ENCODE measurements around the gene ETFB.

GRCh38 chr19:51345076-51345620 lies 21.0 kb downstream of the ETFB start:
- TF ChIP-seq GABPA (IDR thresholded peaks at IDR 0.05; ENCODE audit: low read depth) (no peak), MAX (IDR thresholded peaks at IDR 0.05; ENCODE audit: low read depth) (no peak), RAD21 (IDR thresholded peaks at IDR 0.05; ENCODE audit: low read length) (no peak), TAF1 (IDR thresholded peaks at IDR 0.05; ENCODE audit: borderline replicate concordance, low read depth, low read length) (no peak), CTCF (IDR thresholded peaks at IDR 0.05) (no peak), REST (IDR thresholded peaks at IDR 0.05; ENCODE audit: low read depth, low read length) (no peak), ELF1 (IDR thresholded peaks at IDR 0.05) (no peak), POLR2AphosphoS5 (IDR thresholded peaks at IDR 0.05; ENCODE audit: low read depth, low read length) (no peak), YY1 (IDR thresholded peaks at IDR 0.05; ENCODE audit: low read depth) (no peak), PBX3 (IDR thresholded peaks at IDR 0.05) (no peak), ZBTB33 (IDR thresholded peaks at IDR 0.05; ENCODE audit: borderline replicate concordance, low read depth) (no peak), JUND (IDR thresholded peaks at IDR 0.05) (no peak)
